Effector memory CD4-positive, alpha-beta T cell (primary cell): Measurements from ENCODE around the gene UBAP2.
A peak's percentile ranks its signal among the peaks of the same experiment; 100 is the strongest.

Source experiments
- DNase-seq, 3 donors: peaks; one replicate each; pipeline ENCODE4 v3.0.0-alpha.2; 2020
- H3K27ac ChIP-seq: 2 replicates; pipeline ENCODE4 v1.7.0; 2013; ENCODE audit warnings: mild to moderate bottlenecking, low read length, moderate library complexity; ENCODE audit not compliant: insufficient read depth, poor library complexity, severe bottlenecking
- H3K27me3 ChIP-seq: replicated peaks from 2 replicates; pipeline ENCODE4 v1.7.0; 2013; ENCODE audit warnings: mild to moderate bottlenecking, low read length; ENCODE audit not compliant: insufficient read depth, control insufficient read depth, poor library complexity, severe bottlenecking
- H3K36me3 ChIP-seq: 2 replicates; pipeline ENCODE4 v1.7.0; 2013; ENCODE audit warnings: mild to moderate bottlenecking, low read length, moderate library complexity; ENCODE audit not compliant: control insufficient read depth, insufficient read depth
- H3K4me1 ChIP-seq: 2 replicates; pipeline ENCODE4 v1.7.0; 2013; ENCODE audit warnings: low read length, mild to moderate bottlenecking; ENCODE audit not compliant: control insufficient read depth, insufficient read depth, poor library complexity, severe bottlenecking
- H3K4me3 ChIP-seq: 2 replicates; pipeline ENCODE4 v1.7.0; 2013; ENCODE audit warnings: low read length, low read depth, mild to moderate bottlenecking; ENCODE audit not compliant: insufficient read depth, poor library complexity, severe bottlenecking
- H3K9me3 ChIP-seq: 2 replicates; pipeline ENCODE4 v1.7.0; 2013; ENCODE audit warnings: mild to moderate bottlenecking, low read length, moderate library complexity; ENCODE audit not compliant: control insufficient read depth

UBAP2 gene

GRCh38 chr9:34084562-34084961 lies 35.9 kb upstream of the UBAP2 start:
- Histone ChIP-seq H3K27ac (no peak overlapping the region), H3K9me3 (no peaks in the 10 kb centered on the region), H3K4me1 (no peaks in the 10 kb centered on the region), H3K4me3 (no peak overlapping the region), H3K27me3 (no peaks in the 10 kb centered on the region), H3K36me3 (peaks cover 31% of the 10 kb centered on the region)
- no peak for DNase-seq

GRCh38 chr9:34079181-34079580 lies 30.5 kb upstream of the UBAP2 start:
- H3K4me3 ChIP-seq: no peak overlapping the region
- no peak for DNase-seq
- no peaks in the 10 kb centered on the region for H3K27me3 ChIP-seq

GRCh38 chr9:34072868-34073590 lies 24.3 kb upstream of the UBAP2 start:
- H3K4me1 ChIP-seq: no peaks in the 10 kb centered on the region
- no peaks in the 10 kb centered on the region for H3K9me3 ChIP-seq
- no peak for DNase-seq
- H3K27ac ChIP-seq: no peak overlapping the region
- no peak overlapping the region for H3K4me3 ChIP-seq
- H3K36me3 ChIP-seq: no peaks in the 10 kb centered on the region
- H3K27me3 ChIP-seq: no peaks in the 10 kb centered on the region

More at GRCh38 chr9:34079181-34079580, 30.5 kb upstream of the UBAP2 start:
- Histone ChIP-seq H3K27ac (no peak overlapping the region), H3K9me3 (no peaks in the 10 kb centered on the region), H3K36me3 (no peaks in the 10 kb centered on the region), H3K4me1 (no peaks in the 10 kb centered on the region)

- H3K4me3 ChIP-seq: no peak overlapping the region
- no peaks in the 10 kb centered on the region for H3K9me3 ChIP-seq
- no peaks in the 10 kb centered on the region for H3K27me3 ChIP-seq
- no peak for DNase-seq
- H3K27ac ChIP-seq: no peak overlapping the region
- no peaks in the 10 kb centered on the region for H3K36me3 ChIP-seq
- no peaks in the 10 kb centered on the region for H3K4me1 ChIP-seq
Measured at GRCh38 chr9:34072410-34072809, 23.7 kb upstream of the UBAP2 start.

GRCh38 chr9:34070606-34071324 lies 22.1 kb upstream of the UBAP2 start:
- Histone ChIP-seq H3K27ac (no peak overlapping the region), H3K4me3 (no peak overlapping the region), H3K36me3 (no peaks in the 10 kb centered on the region), H3K27me3 (no peaks in the 10 kb centered on the region), H3K4me1 (no peaks in the 10 kb centered on the region), H3K9me3 (no peaks in the 10 kb centered on the region)
- DNase-seq: no peak

GRCh38 chr9:34069831-34070230 lies 21.1 kb upstream of the UBAP2 start:
- H3K4me3 ChIP-seq: no peak overlapping the region
- H3K27me3 ChIP-seq: no peaks in the 10 kb centered on the region
- no peaks in the 10 kb centered on the region for H3K4me1 ChIP-seq
- no peak overlapping the region for H3K27ac ChIP-seq
- H3K9me3 ChIP-seq: no peaks in the 10 kb centered on the region
- no peaks in the 10 kb centered on the region for H3K36me3 ChIP-seq
- DNase-seq: no peak

GRCh38 chr9:34065541-34065940 lies 16.9 kb upstream of the UBAP2 start:
- DNase-seq: no peak
- Histone ChIP-seq H3K9me3 (no peaks in the 10 kb centered on the region), H3K4me1 (no peaks in the 10 kb centered on the region), H3K27ac (no peak overlapping the region), H3K27me3 (no peaks in the 10 kb centered on the region), H3K4me3 (no peak overlapping the region), H3K36me3 (no peaks in the 10 kb centered on the region)

- DNase-seq: no peak
- Histone ChIP-seq H3K4me3 (no peak overlapping the region), H3K36me3 (no peaks in the 10 kb centered on the region), H3K27me3 (no peaks in the 10 kb centered on the region), H3K27ac (no peak overlapping the region), H3K9me3 (no peaks in the 10 kb centered on the region), H3K4me1 (no peaks in the 10 kb centered on the region)
Measured at GRCh38 chr9:34059954-34060353, 11.3 kb upstream of the UBAP2 start.

GRCh38 chr9:34059281-34059680 lies 10.6 kb upstream of the UBAP2 start:
- H3K4me1 ChIP-seq: no peaks in the 10 kb centered on the region
- no peak overlapping the region for H3K27ac ChIP-seq
- H3K4me3 ChIP-seq: no peak overlapping the region
- no peaks in the 10 kb centered on the region for H3K27me3 ChIP-seq
- no peaks in the 10 kb centered on the region for H3K36me3 ChIP-seq
- DNase-seq: no peak
- H3K9me3 ChIP-seq: no peaks in the 10 kb centered on the region

GRCh38 chr9:34049630-34050384 lies 1.1 kb upstream of the UBAP2 start:
- H3K9me3 ChIP-seq: no peaks in the 10 kb centered on the region
- peaks cover 22% of the 10 kb centered on the region for H3K4me1 ChIP-seq
- H3K27ac ChIP-seq: peak overlapping the region; percentile 95
- H3K4me3 ChIP-seq: peak overlapping the region; percentile 95
- H3K36me3 ChIP-seq: no peaks in the 10 kb centered on the region
- DNase-seq: no peak
- no peaks in the 10 kb centered on the region for H3K27me3 ChIP-seq
